IPS-20b (cell line): ENCODE measurements around the gene VEZF1.
A peak's percentile ranks its signal among the peaks of the same experiment; 100 is the strongest.

Experiments
- H3K27ac ChIP-seq: one replicate; pipeline ENCODE4 v1.5.1; 2013; ENCODE audit warnings: low read length
- H3K27me3 ChIP-seq: 2 replicates; pipeline ENCODE4 v1.6.1; 2013; ENCODE audit warnings: mild to moderate bottlenecking, low read length, inconsistent platforms; ENCODE audit not compliant: insufficient read depth
- H3K36me3 ChIP-seq: 2 replicates; pipeline ENCODE4 v1.6.1; 2013; ENCODE audit warnings: low read depth, mild to moderate bottlenecking, inconsistent platforms, low read length, moderate library complexity; ENCODE audit not compliant: insufficient read depth
- H3K4me1 ChIP-seq: 2 replicates; pipeline ENCODE4 v1.6.1; 2013; ENCODE audit warnings: mild to moderate bottlenecking, control low read depth, inconsistent platforms, low read length, moderate library complexity; ENCODE audit not compliant: insufficient read depth
- H3K4me3 ChIP-seq: 2 replicates; pipeline ENCODE4 v1.5.1; 2013; ENCODE audit warnings: mild to moderate bottlenecking, low read length, inconsistent platforms
- H3K9ac ChIP-seq: 2 replicates; pipeline ENCODE4 v1.6.1; 2013; ENCODE audit warnings: low read depth, mild to moderate bottlenecking, inconsistent platforms, low read length, moderate library complexity
- H3K9me3 ChIP-seq: 2 replicates; pipeline ENCODE4 v1.6.1; 2013; ENCODE audit warnings: mild to moderate bottlenecking, low read depth, low read length, inconsistent platforms; ENCODE audit not compliant: insufficient read depth

VEZF1 gene

DNA sequence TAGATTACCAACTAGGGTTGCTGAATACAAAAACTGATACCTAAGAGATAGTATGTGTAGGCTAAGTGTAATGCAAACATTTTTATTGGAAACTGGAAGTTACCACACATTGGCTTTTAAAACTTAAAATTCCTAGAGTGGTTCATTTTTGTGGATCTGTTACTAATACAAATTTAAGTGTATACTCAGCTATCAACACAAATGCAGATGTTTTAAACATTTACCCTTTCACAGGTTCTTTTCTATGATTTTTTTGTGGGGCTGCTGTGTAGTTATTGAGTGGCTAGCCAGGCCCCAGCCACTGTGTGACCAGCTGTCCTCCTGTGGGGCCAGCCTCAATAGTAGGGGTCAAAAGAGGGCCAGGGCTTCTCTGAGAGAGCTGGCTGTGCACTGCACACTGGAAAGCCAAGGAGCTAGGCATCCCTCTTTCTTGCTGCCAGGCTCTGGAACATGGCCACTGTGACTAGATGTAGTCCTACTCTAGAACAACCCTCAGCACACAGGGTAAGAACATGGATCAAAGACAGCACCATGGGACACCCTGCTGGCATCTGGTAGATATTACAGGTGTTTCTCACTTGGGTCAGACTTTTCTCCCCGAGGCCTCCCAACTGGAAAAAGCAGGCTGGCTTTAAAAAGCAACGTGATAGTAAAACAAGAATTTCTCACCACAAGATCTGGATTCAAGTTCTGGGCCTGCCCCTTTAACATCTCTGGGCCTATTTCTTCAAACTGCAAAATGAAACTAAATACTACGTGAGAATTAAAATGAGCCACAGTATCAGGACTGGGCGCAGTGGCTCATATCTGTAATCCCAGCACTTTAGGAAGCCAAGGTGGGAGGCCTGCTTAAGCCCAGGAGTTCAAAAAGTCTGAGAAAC lies 7.3 kb upstream of the VEZF1 start:
- Histone ChIP-seq H3K36me3 (peaks cover 33% of the 10 kb centered on the region), H3K27me3 (no peaks in the 10 kb centered on the region), H3K4me3 (no peak overlapping the region), H3K9ac (no peak overlapping the region), H3K9me3 (no peaks in the 10 kb centered on the region), H3K4me1 (peaks cover 3% of the 10 kb centered on the region; the same call in 1 of the 2 replicates), H3K27ac (no peak overlapping the region)

GRCh38 chr17:57994436-57994835 lies 6.4 kb upstream of the VEZF1 start:
- Histone ChIP-seq H3K4me3 (no peak overlapping the region), H3K9ac (no peak overlapping the region), H3K36me3 (peaks cover 24% of the 10 kb centered on the region), H3K27me3 (no peaks in the 10 kb centered on the region), H3K4me1 (peaks cover 7% of the 10 kb centered on the region; the same call in 1 of the 2 replicates), H3K9me3 (no peaks in the 10 kb centered on the region), H3K27ac (no peak overlapping the region)

DNA sequence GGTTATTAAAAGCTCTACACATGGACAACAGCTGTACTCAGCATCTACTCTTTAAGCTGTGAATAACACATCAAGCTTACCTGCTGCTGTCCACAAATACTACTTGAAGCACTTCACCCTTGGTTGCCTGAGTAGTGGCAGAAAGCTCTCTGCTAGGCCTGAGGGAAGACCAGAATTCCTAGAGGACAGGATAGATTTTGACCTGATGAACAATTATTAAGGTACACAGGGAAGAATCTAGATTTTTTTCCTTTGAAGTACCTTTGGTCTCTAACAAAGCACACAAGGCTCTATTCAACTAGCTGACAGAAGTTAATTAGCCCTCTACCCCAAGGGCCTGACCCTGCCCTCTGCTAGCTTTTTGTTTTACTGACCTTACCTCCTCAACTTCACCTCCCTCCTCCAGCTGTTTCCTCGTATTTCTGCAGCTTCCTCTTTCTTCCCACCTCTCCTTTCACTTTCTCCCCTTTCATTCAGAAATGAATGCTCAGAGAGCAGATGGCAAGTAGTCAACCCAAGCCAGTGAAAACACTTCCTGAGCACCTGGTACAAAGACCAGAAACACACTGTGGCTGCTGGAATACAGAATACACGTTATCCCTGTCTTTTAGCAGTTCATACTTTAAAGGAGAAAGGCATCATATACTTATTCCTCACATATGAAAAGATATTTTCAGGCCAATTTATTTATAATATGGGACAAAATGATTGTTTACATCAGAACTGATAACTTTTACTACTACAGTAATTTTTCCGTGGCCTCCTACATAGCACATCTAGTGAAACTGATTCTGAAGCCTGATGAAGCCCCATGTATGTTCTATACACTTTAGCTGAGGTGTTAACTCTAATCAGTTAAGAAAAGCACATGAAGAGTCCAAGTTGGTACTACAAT lies 5.7 kb upstream of the VEZF1 start:
- no peak overlapping the region for H3K27ac ChIP-seq

DNA sequence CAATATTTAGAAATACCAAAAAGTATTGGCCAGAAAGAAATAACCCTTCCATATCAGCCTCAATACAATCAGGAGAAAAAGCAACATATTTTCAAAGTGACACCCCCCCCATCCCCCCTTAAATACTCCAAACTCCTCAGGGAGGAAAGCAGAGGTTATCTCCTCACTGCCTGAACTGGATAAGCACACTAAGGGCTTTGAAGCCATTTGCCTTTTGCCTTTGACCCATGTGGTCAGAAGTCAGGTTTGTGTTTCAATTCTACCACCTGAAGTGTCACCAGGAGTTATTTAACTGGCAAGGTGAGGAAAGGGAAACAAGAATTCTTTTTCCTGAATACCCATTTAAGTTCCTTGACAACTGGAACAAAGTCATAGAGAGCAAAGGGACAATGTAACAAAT lies 3.5 kb upstream of the VEZF1 start:
- H3K9ac ChIP-seq: no peak overlapping the region
- no peak overlapping the region for H3K27ac ChIP-seq
- H3K4me3 ChIP-seq: no peak overlapping the region
- H3K36me3 ChIP-seq: no peaks in the 10 kb centered on the region
- peaks cover 11% of the 10 kb centered on the region; the same call in 1 of the 2 replicates for H3K4me1 ChIP-seq
- no peaks in the 10 kb centered on the region for H3K9me3 ChIP-seq
- H3K27me3 ChIP-seq: no peaks in the 10 kb centered on the region

More for the DNA sequence above, 5.7 kb upstream of the VEZF1 start:
- H3K4me3 ChIP-seq: no peak overlapping the region
- H3K9me3 ChIP-seq: no peaks in the 10 kb centered on the region
- H3K27me3 ChIP-seq: no peaks in the 10 kb centered on the region
- H3K9ac ChIP-seq: no peak overlapping the region
- peaks cover 10% of the 10 kb centered on the region; the same call in 1 of the 2 replicates for H3K4me1 ChIP-seq
- peaks cover 17% of the 10 kb centered on the region for H3K36me3 ChIP-seq

DNA sequence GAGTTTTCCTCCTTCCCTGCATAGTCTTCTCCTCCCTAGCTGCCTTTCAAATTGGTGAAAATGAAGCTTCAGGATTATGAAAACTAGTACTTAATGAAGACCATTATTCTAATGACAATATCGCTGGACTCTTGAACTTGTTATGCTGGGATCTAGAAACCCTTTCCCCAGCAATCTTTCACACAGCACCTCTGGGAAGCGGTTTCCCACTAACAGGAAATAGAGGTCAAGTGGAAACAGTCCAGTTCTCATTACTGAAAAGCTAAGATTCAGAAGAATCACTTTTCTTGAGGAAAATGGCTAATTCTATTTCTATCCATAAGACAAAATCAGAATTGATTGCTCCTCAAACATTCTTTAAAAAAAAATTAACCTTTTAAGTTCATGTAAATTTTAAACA lies 2.0 kb upstream of the VEZF1 start:
- no peaks in the 10 kb centered on the region for H3K9me3 ChIP-seq
- H3K4me1 ChIP-seq: peaks cover 21% of the 10 kb centered on the region
- H3K36me3 ChIP-seq: peaks cover 2% of the 10 kb centered on the region; the same call in 1 of the 2 replicates
- H3K27me3 ChIP-seq: no peaks in the 10 kb centered on the region
- no peak overlapping the region for H3K9ac ChIP-seq
- H3K27ac ChIP-seq: no peak overlapping the region
- H3K4me3 ChIP-seq: no peak overlapping the region

- Histone ChIP-seq H3K4me3 (peak overlapping the region; percentile 85), H3K9me3 (no peaks in the 10 kb centered on the region), H3K27ac (peak overlapping the region; percentile 81), H3K4me1 (peaks cover 21% of the 10 kb centered on the region), H3K36me3 (peaks cover 12% of the 10 kb centered on the region; the same call in 1 of the 2 replicates), H3K27me3 (no peaks in the 10 kb centered on the region), H3K9ac (peak overlapping the region; percentile 88)
These were observed 522 bp upstream of the VEZF1 start for GRCh38 chr17:57988301-57989250.

DNA sequence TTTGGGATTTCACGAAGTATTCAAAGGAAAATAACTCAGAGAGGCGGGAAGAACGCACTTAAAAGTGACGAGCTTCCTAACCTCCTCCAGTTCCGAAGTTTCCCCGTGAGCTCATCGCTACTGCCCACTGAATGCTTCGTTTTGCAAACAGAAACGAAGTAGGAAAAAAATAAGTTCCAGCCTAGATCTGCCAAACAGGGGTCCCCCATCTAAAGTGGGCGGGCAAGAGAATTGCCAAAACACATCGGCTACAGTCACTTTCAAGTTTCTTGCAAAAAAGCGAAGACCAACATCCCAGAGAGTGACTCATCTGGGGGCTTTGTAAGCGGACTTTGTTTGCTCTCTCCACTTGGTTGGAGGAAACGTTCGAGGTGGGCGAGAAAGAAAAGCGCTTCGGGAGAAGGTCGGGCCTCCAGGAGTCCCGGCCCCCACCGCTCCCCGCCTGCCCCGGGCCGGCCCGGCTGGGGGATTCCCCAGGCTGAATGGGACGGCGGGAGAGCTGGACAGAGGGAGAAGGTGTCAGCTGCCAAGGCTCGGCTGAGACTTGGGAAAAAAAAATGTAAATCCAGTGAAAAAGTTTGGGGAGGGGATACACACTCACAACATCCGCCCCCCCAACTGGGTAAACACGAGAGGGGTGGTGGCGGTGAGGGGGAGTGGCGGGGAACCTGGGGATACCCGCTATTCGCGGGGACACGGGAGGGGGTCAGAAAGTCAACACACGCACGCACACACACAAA lies 1.0 kb downstream of the VEZF1 start:
- Histone ChIP-seq H3K9ac (peak overlapping the region; percentile 91; the same call in 1 of the 2 replicates), H3K36me3 (peaks cover 25% of the 10 kb centered on the region), H3K9me3 (no peaks in the 10 kb centered on the region), H3K27ac (peak overlapping the region; percentile 51), H3K4me3 (peak overlapping the region; percentile 95), H3K27me3 (no peaks in the 10 kb centered on the region), H3K4me1 (peaks cover 26% of the 10 kb centered on the region)

- H3K27me3 ChIP-seq: no peaks in the 10 kb centered on the region
- no peak overlapping the region for H3K27ac ChIP-seq
- no peaks in the 10 kb centered on the region for H3K9me3 ChIP-seq
- H3K9ac ChIP-seq: peak overlapping the region; percentile 23; the same call in 1 of the 2 replicates
- H3K4me1 ChIP-seq: peaks cover 26% of the 10 kb centered on the region
- H3K4me3 ChIP-seq: peak overlapping the region; percentile 95
- peaks cover 39% of the 10 kb centered on the region for H3K36me3 ChIP-seq
These were observed 2.4 kb downstream of the VEZF1 start for GRCh38 chr17:57985675-57985974.

GRCh38 chr17:57984936-57985674 lies 2.9 kb downstream of the VEZF1 start:
- H3K36me3 ChIP-seq: peaks cover 45% of the 10 kb centered on the region

GRCh38 chr17:57984261-57984890 lies 3.7 kb downstream of the VEZF1 start:
- H3K9ac ChIP-seq: no peak overlapping the region

More at GRCh38 chr17:57984936-57985674, 2.9 kb downstream of the VEZF1 start:
- H3K9me3 ChIP-seq: no peaks in the 10 kb centered on the region
- H3K27ac ChIP-seq: no peak overlapping the region
- peak overlapping the region; percentile 95; the same call in 1 of the 2 replicates for H3K4me3 ChIP-seq
- H3K4me1 ChIP-seq: peaks cover 25% of the 10 kb centered on the region
- H3K9ac ChIP-seq: no peak overlapping the region; the same call in 1 of the 2 replicates
- H3K27me3 ChIP-seq: no peaks in the 10 kb centered on the region

More at GRCh38 chr17:57984261-57984890, 3.7 kb downstream of the VEZF1 start:
- H3K27ac ChIP-seq: no peak overlapping the region
- peaks cover 22% of the 10 kb centered on the region for H3K4me1 ChIP-seq
- no peaks in the 10 kb centered on the region for H3K27me3 ChIP-seq
- H3K9me3 ChIP-seq: no peaks in the 10 kb centered on the region
- peaks cover 52% of the 10 kb centered on the region for H3K36me3 ChIP-seq
- peak overlapping the region; percentile 0; the same call in 1 of the 2 replicates for H3K4me3 ChIP-seq
